HG03108 (cell line): ENCODE data around the gene ERICH4.
"Not testable (repeated sequence)": the region's sequence is repeated elsewhere in the genome, so short reads cannot be mapped to it uniquely, and the experiment has no call there.

Experiments
- ATAC-seq: cut with Tn5 transposase; IDR thresholded peaks from one replicate; pipeline ENCODE4 v1.9.1; 2021; ENCODE audit warnings: moderate library complexity; ENCODE audit not compliant: unreplicated experiment

ERICH4 gene, protein sequence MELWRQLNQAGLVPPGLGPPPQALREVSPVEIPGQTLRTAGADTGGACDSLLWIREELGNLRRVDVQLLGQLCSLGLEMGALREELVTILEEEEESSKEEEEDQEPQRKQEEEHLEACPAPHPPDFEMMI

DNA sequence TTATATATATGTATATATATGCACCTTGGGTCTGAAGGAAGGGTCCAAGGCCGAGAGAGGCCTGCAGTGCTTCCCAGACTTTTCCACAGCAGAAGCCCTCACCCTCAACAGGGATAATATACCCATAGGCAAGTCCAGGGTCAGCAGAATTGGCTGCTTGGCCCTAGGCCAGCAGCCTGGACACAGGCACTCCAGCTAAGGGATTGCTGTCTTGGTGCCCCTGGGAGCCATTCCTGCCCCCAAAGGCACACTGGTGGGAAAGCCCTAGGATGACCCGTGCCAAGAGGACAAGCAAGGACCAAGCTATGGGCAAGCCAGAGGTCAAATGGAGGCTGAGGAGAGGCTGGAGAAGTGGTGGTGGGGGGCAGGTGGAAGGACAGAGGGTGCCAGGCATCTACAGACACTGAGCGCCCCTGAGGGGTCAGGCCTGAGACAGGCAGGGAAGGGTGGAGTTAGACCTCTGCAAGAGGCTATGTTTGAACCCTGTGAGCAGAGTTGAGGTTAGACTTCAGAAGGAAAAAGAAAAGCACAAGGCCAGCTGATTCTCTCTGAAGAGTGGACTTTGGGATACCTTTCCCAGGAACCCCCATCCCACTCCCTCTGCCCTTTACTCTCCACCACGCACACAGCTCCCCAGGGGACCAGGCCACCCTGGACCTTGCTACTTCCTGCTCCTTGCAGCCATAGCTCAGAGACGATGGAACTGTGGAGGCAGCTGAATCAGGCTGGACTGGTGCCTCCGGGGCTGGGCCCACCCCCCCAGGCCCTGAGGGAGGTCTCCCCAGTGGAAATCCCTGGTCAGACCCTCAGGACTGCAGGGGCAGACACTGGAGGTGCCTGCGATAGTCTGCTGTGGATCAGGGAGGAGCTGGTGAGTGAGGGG lies at the start of gene ERICH4:
Gene ERICH4 (plus strand): TSS at position 684 of the 883 bp plus-strand sequence. CDS start 14 bp downstream, at position 698.
- no peak for ATAC-seq

GRCh38 chr19:41395355-41395754 lies 47.6 kb upstream of the ERICH4 start:
- ATAC-seq: no peak

DNA sequence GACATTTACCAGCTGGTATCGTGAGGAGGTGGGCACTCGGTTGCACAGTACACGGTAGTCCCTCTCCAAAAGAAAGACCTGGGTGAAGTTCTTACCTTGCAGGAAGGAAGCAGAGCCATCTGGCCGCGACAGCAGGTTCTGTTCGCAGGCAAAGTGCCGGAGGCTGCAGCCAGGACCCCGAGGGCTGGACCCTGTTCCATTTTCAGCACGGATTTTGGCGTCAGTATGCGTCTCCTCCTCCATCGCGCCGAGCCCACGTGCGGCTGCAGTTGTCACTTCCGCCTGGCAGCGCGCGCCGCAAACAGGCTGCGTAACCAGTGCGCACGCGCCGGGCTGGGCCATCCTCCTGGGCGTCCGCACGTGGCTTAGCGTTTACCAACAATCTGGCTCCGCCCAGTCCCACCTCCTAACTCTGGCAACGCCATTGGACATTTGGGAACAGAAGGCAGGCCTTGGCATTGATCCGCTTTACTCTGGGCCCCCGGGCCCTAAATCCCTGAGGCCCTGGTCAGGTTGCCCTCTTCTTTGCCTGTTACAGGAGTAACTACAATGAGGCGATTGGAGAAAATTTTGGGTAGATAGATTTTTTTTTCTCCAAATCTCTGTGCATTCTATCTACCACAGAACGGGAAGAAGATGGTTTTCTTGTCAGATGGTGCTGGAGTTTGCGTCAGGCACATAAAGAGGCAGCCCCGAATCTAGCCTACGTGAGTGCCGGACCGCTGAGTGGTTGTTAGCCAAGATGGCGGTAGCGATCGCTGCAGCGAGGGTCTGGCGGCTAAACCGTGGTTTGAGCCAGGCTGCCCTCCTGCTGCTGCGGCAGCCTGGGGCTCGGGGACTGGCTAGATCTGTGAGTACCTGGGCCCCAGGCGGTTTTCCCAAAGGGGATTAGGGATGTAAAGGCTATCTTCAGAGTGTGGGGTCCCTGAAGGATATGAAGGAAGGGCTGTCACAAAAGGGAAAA lies 45.6 kb upstream of the ERICH4 start, which contains the start of the genes BCKDHA and EXOSC5:
Gene BCKDHA (plus strand): TSS at position 733 of the 964 bp plus-strand sequence. CDS start 10 bp downstream, at position 743.
Gene EXOSC5 (minus strand): TSS at position 274 of the 964 bp plus-strand sequence. CDS start 31 bp downstream, at position 243.
- ATAC-seq: peak; percentile 92

DNA sequence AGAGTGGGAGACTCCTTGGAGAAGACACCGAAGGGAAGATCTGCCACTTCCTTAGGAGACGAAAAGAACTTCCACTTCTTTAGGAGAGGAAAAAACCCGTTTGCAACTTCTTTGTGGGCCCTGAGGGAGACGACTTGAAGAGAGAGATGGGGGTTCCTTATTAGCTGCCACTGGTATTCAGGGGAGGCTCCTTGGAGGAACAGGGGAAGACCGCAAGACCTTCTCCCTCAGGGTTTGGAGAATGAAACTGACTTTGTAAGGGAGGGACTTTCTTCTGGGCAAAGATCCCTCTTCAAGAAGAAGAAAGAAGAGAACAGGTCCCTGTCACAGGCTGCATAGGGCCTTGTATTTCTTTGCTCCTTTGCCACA lies 44.9 kb upstream of the ERICH4 start:
- no peak for ATAC-seq

- ATAC-seq: no peak
These were observed 44.4 kb upstream of the ERICH4 start for GRCh38 chr19:41398598-41398997.

DNA sequence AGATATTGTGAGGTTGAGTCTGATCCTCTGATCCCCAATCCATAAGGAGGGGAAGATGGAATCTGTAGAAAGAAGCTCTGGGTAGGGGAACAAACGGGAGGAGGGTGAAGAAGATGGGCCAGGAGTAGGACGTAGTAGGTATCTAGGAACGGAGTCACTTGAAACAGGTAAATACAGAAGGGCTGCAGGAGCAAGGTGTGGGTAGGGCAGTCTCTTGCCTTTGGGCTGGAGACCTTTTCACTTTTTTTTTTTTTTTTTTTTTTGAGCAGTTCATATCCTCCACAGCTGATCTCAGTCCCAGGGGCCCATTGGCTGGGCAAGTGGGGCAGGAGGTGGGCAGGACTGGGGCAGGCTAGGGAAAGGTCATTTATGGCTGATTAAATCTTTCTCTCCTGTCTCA lies 43.9 kb upstream of the ERICH4 start:
- ATAC-seq: no peak

- ATAC-seq: no peak
These were observed 43.4 kb upstream of the ERICH4 start for GRCh38 chr19:41399525-41399924.

- ATAC-seq: no peak
These were observed 41.5 kb upstream of the ERICH4 start for GRCh38 chr19:41401483-41401882.

GRCh38 chr19:41402010-41402409 lies 40.9 kb upstream of the ERICH4 start:
- no peak for ATAC-seq

- ATAC-seq: no peak
These were observed 39.6 kb upstream of the ERICH4 start for GRCh38 chr19:41403181-41403970.

DNA sequence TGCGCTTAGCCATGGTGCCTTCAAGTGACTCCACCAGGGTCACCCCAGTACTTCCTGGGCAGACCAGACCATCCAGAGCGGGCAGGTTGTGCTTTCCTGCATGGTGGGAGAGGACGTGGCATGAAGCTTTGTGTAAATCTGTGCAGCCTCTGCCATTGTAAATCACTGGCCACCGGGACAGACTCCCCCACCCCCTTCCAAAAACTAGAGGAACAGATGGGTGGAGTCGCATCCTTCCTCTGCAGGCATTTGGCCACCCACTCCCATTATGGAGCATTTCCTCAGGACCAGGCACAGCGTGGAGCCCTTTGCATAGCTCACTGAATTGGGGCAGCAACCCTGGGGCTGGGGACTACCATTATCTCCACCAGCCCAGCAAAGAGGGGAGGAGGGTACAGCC lies 37.2 kb upstream of the ERICH4 start:
- ATAC-seq: no peak

DNA sequence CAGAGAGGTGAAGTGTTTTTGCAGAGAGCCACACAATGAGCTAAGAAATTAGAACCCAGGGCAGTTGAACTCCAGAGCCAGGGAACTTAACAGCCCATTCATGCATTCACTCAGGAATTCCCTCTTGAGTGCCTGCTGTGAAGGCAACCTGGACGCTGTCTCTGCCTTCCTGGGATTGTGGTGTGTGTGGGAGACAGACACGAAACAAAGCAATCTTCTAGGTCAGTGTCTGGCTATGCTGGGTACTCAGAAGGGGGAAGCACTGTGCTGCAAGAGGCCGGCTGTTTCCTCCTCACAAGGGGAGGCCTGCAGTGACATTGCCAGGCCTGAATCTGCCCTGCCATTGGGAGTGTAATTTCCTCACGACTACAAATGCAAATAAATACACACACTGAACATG lies 35.7 kb upstream of the ERICH4 start:
- ATAC-seq: no peak

- no peak for ATAC-seq
These were observed 34.7 kb upstream of the ERICH4 start for GRCh38 chr19:41408256-41408655.

- not testable (repeated sequence) for ATAC-seq
These were observed 34.1 kb upstream of the ERICH4 start for GRCh38 chr19:41408846-41409245.

- no peak for ATAC-seq
These were observed 33.7 kb upstream of the ERICH4 start for GRCh38 chr19:41409288-41409687.

- no peak for ATAC-seq
These were observed 32.5 kb upstream of the ERICH4 start for GRCh38 chr19:41410336-41411054.

- ATAC-seq: no peak
These were observed 31.6 kb upstream of the ERICH4 start for GRCh38 chr19:41411100-41411967.

GRCh38 chr19:41411968-41412265 lies 31.0 kb upstream of the ERICH4 start:
- ATAC-seq: no peak

DNA sequence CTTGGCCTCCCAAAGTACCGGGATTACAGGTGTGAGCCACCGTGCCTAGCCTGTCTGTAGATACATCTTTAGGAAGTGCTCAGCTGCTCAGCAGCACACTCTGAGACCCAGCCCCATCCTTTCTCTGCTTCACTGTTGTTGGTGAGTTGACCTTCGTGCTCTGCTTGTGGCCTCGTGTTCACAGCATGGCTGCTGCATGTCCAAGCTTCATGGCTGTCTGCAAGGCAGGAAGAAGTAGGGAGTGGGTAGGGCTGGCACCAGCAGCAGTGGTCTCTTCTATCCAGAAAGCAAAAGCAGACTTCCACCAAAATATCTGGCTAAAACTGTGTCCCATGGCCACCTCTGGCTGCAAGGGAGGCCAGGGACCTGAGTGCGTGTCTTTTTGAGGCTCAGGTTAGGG lies 30.0 kb upstream of the ERICH4 start:
- no peak for ATAC-seq
